Umbilical cord (tissue), 2 donors: ENCODE results near the gene EIF3F. TPM values are rescaled to one million over a fixed set of nuclear protein-coding genes. Genes with fewer than 3 reads are reported as not detected.
A peak's percentile ranks its signal among the peaks of the same experiment; 100 is the strongest.

Experiments used
- DNase-seq: peaks from one replicate; pipeline ENCODE4 v3.0.0-alpha.2; 2015; ENCODE audit warnings: low spot score
- total RNA-seq: library from RNA; depleted of rRNA; stranded (reverse); fragments of >200 nt; gene quantifications from one replicate; pipeline ENCODE4 v1.2.3, GENCODE V29; 2014; ENCODE audit warnings: low replicate concordance; ENCODE audit not compliant: insufficient read depth

Gene EIF3F
- total RNA-seq, 1 donor from 2014 or later, result 96.3 TPM

DNA sequence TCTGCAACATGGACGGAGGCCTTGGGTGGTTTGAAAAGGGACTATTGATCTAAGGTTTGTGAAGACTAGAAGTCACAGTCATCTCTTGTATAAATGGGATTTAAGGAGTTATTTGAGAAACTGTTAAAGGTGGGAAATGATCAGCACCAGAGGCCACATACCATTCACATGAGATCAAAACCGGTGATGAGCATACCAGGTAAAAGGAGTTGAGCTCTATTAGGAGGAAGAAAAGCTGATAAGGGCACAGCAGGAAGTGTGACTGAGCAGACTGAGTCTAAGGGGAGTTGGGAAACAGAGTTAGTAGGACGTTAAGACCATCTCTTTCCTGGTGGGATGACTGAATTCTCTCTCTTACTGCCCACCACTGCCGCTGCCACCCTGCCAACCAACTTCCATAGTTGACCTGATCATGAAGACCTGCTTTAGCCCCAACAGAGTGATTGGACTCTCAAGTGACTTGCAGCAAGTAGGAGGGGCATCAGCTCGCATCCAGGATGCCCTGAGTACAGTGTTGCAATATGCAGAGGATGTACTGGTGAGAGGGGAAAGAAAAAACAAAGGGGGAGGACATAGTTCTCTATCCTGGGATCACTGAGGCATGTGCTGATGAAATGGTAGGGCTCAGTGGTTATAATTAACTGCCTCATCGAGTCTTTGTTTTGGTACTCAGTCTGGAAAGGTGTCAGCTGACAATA lies 7.6 kb downstream of the EIF3F start:
- DNase-seq, result no peak

DNA sequence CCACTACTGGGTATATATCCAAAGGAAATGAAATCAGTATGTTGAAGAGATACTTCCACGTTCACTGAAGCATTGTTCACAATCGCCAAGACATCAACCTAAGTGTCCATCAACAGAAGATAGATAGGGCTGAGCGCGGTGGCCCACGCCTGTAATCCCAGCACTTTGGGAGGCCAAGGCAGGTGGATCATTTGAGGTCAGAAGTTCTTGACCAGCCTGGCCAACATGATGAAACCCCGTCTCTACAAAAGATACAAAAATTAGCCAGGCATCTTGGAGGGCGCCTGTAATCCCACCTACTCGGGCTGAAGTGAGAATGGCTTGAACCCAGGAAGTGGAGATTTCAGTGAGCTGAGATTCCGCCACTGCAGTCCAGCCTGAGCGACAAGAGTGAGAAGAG lies 12.7 kb downstream of the EIF3F start:
- DNase-seq, result no peak

DNA sequence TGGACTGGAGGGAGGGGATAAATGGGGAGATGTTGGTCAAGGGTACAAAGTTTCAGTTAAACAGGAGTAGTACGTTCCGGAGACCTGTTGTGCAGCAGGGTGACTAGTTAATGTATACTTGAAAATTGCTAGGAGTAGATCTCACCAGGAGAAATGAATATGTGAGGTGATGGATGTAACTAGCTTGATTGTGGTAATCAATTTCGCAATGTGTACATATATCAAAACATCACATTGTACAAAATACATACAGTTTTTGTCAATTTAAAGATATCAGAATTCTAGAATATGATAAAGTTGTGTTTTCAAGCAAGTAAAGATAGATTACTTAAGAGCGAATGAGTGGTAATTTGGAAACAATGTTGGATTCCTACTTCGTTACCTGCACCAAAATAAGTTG lies 13.3 kb downstream of the EIF3F start:
- DNase-seq, result no peak

DNA sequence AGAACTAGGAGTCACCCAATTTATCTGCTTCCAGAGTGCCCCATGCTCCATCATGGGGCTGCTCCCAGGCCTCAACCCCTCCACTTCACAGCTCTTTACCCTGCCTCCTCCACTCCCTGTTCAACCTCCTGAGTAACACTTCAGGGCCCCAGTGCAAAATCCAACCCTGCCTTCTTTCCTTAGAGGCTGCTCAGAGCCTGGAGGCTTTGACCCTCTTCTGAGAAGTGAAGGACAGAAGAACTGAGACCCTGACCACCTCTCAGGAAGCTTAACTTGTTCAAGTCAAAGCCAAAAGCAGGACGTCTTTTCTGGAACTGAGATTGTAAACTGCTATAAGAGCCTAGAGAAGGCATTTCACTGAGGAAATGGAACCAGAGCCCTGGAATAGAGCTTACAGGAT lies 15.5 kb downstream of the EIF3F start:
- DNase-seq, result no peak

DNA sequence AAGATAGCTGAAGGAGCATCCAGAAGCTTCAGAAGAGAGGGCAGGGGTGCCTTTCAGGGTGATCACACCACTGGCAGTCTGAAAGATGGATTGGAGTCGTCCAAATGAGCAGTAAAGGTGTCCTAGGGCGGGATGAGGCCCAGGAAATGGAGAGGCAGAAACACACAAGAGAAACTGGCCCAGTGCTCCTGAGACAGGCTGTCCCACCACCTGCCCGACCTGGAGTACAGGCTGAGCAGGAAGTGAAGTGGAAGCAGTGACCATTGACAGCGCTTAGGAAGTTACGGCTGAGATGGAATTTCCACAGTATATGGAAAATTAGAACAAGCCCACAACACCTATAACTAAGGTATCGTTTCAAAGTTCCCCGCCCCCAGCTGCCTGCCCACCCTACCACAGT lies 16.1 kb downstream of the EIF3F start:
- DNase-seq, result no peak

DNA sequence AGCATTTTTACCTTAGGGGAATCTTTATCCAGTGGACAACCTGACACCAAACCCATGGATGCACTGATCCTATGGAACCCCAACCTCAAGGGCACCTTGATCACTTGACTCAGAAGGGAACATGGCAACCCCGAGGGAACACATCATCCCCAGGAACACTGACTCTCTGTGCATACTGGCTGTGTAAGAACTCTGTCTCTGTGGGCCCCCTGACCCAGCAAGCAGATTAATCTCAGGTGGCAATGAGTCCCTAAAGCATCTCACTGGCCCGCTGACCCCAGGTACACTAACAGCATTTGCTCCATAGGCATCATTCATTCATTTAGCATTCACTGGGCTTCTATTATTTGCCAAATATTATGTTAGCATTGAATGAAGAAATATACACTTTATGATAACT lies 16.9 kb downstream of the EIF3F start:
- DNase-seq, result no peak

DNA sequence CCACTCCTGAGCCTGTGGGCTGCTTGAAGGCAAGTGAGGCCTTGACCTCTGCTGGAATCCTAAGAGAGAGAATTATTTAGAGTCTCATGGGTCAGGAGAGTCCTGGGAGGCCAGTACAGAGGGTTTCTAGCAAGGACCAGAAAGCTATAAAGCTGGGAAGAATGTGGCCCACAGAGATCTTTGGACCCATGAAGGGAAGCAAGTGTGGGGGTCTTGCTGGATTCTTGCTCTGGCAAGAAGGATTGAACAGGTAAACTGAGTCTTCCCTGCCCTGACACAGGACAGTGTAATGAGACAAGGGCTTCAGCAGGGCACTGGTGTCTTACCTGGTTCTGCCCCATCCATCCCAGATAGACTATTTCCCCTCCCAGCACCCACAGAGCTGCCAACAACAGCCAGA lies 18.4 kb downstream of the EIF3F start:
- no peak for DNase-seq

- peak; percentile 79 for DNase-seq
Measured at GRCh38 chr11:8006349-8006977, 19.3 kb downstream of the EIF3F start.

DNA sequence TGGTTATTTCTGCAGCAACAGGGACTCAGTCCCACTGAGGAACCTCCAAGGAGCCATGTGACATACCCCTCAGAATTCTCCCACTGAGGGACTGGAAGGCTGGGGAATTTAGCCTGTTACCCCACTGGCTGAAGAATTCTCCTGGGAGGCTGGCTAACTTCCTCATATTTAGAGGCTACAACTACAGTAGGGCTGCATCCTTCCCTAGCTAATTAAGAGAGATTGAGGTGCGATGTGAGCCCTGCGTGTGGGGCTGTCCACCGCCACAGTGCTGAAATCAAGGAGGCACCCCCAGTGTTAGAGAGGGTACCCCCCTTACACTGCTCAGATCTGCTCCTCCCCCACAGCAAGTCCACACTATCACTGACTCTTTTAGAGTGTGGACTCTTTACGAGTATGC lies 21.1 kb downstream of the EIF3F start:
- no peak for DNase-seq

- DNase-seq, result no peak
Measured at GRCh38 chr11:8009856-8010255, 22.7 kb downstream of the EIF3F start.

DNA sequence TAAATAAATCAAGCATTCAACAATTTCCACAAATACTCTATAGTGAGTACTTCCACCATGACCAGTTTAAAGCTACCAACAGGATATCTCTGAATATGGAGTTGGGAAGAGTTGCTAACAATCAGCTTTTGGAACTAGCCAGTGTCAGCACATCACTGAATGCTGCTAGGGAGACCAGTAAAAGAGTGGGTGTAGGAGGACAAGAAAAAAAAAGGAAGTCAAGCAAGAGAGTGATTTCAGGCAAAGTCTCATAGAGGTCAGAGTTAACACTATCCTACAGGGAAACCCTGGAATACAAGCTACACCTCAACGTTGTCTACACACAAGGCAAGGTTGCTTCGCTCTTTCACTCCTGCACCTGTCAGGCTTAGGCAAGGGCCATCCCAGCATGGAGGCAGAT lies 24.2 kb downstream of the EIF3F start:
- DNase-seq, result no peak

- peak; percentile 87 for DNase-seq
Measured at GRCh38 chr11:8011981-8012444, 24.9 kb downstream of the EIF3F start.

- no peak for DNase-seq
Measured at GRCh38 chr11:8013833-8014232, 26.7 kb downstream of the EIF3F start.

- DNase-seq, result no peak
Measured at GRCh38 chr11:8015753-8016239, 28.7 kb downstream of the EIF3F start.

GRCh38 chr11:8016440-8016839 lies 29.3 kb downstream of the EIF3F start:
- DNase-seq, result no peak

GRCh38 chr11:8017071-8017470 lies 29.9 kb downstream of the EIF3F start:
- DNase-seq, result no peak

- DNase-seq, result no peak
Measured at GRCh38 chr11:8017894-8018483, 30.9 kb downstream of the EIF3F start.

GRCh38 chr11:8018484-8019313 lies 31.6 kb downstream of the EIF3F start:
- peak; percentile 68 for DNase-seq

- no peak for DNase-seq
Measured at GRCh38 chr11:8019314-8020243, 32.4 kb downstream of the EIF3F start.

DNA sequence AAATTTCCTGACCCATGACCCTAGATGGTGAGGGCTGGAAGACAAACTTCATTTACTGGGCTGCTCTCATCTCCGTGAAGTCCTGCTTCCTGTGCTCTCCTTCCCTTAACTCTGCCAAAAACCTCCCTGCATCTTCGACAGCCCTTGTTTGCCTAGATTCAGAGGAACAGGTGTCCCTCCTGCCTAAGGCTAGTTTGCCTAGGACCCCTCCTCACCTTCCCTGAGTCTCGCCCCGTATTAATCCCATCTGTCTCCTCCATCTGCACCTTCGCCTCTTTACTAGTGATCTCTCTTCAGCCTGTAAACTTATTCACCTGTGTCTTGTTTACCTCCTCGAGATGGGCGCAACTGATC lies 33.1 kb downstream of the EIF3F start:
- no peak for DNase-seq

DNA sequence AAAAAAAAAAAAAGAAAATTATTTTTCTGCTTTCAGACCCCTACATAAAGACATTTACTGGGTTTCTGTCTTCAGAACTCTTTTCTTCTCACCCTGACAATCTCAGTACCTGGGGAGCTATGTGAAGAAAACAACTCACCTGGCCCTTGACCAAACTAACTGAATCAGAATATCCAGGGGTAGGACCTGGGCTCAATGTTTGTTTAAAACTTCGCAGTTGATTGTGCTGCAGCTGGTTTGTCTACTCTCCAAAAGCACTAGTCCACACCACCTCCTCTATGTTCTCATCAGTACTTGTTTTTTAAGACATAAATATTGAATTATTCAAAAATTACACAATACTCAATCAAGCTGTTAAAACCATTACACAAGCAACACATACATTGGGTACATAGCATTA lies 34.8 kb downstream of the EIF3F start:
- DNase-seq, result no peak
